HG03045 (cell line): ENCODE results near the gene METTL24.

Source experiments
- ATAC-seq: cut with Tn5 transposase; IDR thresholded peaks from one replicate; pipeline ENCODE4 v1.9.1; 2021; ENCODE audit warnings: mild to moderate bottlenecking, moderate library complexity; ENCODE audit not compliant: unreplicated experiment

The METTL24 gene

GRCh38 chr6:110357664-110358552 lies at the start of gene METTL24:
TSS of gene METTL24 (minus strand) at chr6:110358349. CDS start at chr6:110358272, 77 bp downstream.
- ATAC-seq: no peak

GRCh38 chr6:110404607-110405006 lies 46.5 kb upstream of the METTL24 start:
- ATAC-seq: no peak

- ATAC-seq: no peak
Measured at GRCh38 chr6:110401585-110402176, 43.5 kb upstream of the METTL24 start.

- ATAC-seq: no peak
Measured at GRCh38 chr6:110400208-110400607, 42.1 kb upstream of the METTL24 start.

GRCh38 chr6:110399219-110400071 lies 41.3 kb upstream of the METTL24 start:
- no peak for ATAC-seq

- ATAC-seq: no peak
Measured at GRCh38 chr6:110398778-110399177, 40.6 kb upstream of the METTL24 start.

- ATAC-seq: no peak
Measured at GRCh38 chr6:110395221-110395620, 37.1 kb upstream of the METTL24 start.

GRCh38 chr6:110394409-110394808 lies 36.3 kb upstream of the METTL24 start:
- ATAC-seq: no peak

GRCh38 chr6:110392727-110393126 lies 34.6 kb upstream of the METTL24 start:
- no peak for ATAC-seq

GRCh38 chr6:110390404-110390803 lies 32.3 kb upstream of the METTL24 start:
- ATAC-seq: no peak

GRCh38 chr6:110389689-110390382 lies 31.7 kb upstream of the METTL24 start:
- no peak for ATAC-seq

GRCh38 chr6:110387986-110388385 lies 29.8 kb upstream of the METTL24 start:
- ATAC-seq: no peak

GRCh38 chr6:110385458-110385863 lies 27.3 kb upstream of the METTL24 start:
- ATAC-seq: no peak

GRCh38 chr6:110378552-110378951 lies 20.4 kb upstream of the METTL24 start:
- ATAC-seq: no peak

GRCh38 chr6:110369066-110369465 lies 10.9 kb upstream of the METTL24 start:
- ATAC-seq: no peak

GRCh38 chr6:110368284-110368683 lies 10.1 kb upstream of the METTL24 start:
- ATAC-seq: no peak

GRCh38 chr6:110367825-110368224 lies 9.7 kb upstream of the METTL24 start:
- no peak for ATAC-seq

- ATAC-seq: no peak
Measured at GRCh38 chr6:110366975-110367374, 8.8 kb upstream of the METTL24 start.

- ATAC-seq: no peak
Measured at GRCh38 chr6:110366256-110366655, 8.1 kb upstream of the METTL24 start.

- no peak for ATAC-seq
Measured at GRCh38 chr6:110364364-110365105, 6.4 kb upstream of the METTL24 start.
